T-helper 1 cell (primary cell): ENCODE data around the gene DTX1.
"Not testable (repeated sequence)": the region's sequence is repeated elsewhere in the genome, so short reads cannot be mapped to it uniquely, and the experiment has no call there.

Source experiments
- DNase-seq, 5 donors: peaks; one replicate each; pipeline ENCODE4 v3.0.0-alpha.2; 2012 to 2020

The DTX1 gene

DNA sequence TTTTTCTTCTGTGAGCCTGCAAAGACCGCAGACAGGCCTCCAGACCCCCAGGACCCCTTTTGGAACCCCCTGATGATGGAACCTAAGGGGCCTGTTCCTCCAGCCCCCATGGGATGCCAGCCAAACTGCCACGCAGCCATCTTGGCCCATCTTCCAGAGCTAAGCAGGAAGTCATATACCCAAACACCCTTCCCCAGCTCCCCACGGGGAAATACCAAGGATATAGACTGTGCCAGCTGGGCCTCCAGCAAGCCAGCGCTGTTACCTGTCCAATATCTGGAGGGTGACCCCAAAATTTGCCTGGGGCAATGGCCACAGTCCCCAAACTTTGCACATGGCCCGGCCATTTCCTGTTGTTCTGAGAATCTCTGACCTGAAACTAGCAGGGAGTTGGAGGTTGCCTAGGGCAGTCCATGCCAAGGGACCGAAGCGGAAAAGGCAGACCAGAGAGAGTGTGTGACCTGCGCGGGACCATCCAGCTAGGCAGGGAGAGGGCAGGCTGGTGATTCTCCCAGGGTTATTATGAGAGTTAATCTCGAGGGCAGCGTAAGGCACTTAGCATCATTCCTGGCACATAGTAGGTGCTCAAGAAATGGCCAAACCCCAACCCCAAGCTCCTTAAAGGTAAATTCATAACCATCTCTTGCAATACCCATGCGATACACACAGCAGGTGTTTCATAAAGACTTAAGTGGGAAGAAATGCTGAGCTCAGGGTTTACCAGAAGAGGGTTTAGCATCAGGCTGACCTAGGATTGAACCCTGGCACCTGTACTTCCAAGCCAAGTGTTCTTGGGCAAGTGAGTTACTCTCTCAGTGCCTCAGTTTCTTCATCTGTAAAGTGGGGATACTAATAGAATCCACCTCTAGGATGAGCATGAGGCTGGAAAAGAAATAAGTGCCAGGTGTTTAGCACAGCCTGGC lies 81.6 kb downstream of the DTX1 start:
- DNase-seq: no peak

DNA sequence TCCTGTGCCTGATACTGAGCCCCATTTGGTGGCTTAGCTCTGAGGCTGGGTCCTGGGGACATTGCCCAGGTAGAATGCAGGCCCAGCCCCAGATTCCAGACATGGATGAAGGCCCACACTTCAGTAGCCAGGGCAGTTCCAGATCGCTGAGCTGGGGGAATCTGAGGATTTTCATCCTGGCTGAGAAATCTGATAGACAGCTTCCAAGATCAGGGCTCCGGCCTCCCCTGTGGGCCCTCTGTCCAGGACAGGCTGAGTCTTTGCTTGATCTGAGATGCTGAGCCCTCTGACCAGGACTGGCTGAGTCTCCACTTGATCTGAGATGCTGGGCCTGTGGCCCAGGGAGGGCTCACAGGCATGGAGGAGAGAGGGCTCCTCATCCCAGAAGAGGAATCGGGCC lies 82.3 kb downstream of the DTX1 start:
- DNase-seq: no peak

DNA sequence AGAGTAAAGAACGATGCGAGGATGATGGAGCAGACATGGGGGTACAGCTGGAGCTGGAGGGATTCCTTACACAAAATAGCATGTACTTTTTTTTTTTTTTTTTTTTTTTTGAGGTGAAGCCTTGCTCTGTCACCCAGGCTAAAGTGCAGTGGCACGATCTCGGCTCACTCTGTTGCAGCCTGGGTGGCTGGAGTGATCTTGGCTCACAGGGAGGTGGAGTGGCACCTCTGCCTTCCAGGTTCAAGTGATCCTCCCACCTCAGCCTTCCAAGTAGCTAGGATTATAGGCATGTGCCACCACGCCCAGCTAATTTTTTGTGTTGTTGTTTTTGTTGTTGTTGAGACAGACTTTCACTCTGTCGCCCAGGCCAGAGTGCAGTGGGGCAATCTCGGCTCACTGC lies 84.2 kb downstream of the DTX1 start:
- DNase-seq: no peak

DNA sequence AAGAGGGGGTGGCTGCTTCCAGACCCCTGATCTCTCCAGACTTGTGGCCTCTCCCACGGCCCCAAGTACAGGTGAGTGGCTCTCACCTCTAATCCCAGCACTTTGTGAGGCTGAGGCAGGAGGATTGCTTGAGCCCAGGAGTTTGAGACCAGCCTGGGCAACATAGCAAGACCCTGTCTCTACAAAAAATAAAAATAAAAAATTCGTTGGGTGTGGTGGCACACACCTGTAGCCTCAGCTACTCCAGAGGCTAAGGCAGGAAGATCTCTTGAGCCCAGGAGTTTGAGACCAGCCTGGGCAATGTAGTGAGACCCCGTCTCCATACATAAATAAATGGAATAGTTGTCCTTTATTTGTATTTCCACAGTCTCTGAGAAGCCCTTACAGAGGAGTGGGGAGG lies 85.2 kb downstream of the DTX1 start:
- not testable (repeated sequence) for DNase-seq

DNA sequence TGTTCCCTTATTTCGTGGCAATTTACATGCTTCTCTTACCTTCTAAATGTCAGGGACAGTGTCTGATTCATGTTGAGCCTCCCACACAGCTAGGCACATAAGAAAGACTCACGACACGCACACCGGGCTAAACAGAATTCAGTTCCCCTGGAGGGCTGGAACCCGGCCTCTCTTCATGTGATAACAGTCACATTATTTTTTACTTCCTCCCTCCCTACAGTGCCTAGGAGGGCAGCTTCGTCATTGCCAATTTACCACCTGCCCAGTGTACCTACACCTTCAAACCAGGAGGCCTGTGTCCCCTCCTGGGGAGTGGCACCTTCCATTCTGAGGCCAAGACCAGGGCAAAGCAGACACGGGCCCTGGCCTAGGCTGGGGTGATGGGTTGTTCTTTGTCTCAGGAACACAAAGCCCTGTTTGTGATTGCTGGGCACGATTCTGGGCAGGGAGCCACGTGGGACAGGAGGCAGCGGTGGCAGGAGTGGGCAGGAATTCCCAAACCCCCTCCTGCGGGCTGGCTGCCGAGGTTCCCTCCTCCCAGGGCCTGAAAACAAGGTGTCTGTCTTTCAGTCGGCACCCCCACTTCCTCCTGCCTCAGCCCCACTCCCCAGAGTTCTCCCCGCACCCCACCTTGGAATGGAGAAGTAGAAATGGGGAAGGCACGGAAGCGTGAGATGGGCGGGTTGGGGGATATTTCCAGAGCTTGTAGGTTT lies 85.8 kb downstream of the DTX1 start:
- DNase-seq: no peak

DNA sequence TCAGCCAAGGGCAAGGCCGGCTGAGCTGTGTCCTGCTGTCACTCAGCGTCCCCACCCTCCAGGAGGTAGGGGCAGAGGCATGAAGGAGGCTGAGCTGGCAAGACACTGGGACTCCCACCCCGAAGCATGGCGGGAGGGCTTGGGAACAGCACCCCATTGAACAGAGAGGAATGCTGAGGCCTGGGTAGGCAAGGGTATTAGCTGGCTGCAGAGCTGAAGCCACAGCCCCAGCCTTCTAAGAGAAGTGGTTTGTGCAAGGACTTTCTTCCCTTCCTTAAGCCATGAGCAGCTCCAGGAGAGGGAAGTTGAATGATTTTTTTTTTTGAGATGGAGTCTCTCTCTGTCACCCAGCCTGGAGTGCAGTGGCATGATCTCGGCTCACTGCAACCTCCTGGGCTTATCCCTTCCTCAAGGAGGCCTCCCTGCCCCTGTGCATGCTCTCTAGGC lies 86.4 kb downstream of the DTX1 start:
- DNase-seq: no peak

DNA sequence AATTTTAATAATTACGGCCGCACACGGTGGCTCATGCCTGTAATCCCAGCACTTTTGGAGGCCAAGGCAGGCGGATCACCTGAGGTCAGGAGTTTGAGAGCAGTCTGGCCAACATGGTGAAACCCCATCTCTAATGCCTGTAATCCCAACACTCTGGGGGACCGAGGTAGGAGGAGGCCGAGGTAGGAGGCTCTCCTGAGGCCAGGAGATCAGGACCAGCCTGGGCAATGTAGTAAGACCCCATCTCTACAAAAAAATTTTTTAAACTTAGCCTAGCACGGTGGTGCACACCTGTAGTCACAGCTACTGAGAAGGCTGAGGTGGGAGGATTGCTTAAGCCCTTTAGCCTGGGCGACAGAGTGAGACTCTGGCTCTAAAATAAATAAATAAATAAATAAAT lies 87.4 kb downstream of the DTX1 start:
- DNase-seq: no peak

DNA sequence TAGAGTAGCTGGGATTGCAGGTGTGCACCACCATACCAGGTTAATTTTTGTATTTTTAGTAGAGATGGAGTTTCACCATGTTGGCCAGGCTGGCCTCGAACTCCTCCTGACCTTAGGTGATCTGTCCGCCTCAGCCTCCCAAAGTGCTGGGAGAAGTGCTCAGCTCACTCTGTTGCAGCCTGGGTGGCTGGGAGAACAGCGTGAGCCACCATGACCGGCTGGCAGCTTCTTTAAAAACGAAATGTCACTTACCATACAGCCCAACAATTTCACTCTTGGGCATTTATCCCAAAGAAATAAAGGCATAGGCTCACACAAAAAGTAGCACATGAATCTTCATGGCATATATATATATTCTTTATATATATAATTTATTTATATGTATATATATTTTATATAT lies 88.3 kb downstream of the DTX1 start:
- no peak for DNase-seq

DNA sequence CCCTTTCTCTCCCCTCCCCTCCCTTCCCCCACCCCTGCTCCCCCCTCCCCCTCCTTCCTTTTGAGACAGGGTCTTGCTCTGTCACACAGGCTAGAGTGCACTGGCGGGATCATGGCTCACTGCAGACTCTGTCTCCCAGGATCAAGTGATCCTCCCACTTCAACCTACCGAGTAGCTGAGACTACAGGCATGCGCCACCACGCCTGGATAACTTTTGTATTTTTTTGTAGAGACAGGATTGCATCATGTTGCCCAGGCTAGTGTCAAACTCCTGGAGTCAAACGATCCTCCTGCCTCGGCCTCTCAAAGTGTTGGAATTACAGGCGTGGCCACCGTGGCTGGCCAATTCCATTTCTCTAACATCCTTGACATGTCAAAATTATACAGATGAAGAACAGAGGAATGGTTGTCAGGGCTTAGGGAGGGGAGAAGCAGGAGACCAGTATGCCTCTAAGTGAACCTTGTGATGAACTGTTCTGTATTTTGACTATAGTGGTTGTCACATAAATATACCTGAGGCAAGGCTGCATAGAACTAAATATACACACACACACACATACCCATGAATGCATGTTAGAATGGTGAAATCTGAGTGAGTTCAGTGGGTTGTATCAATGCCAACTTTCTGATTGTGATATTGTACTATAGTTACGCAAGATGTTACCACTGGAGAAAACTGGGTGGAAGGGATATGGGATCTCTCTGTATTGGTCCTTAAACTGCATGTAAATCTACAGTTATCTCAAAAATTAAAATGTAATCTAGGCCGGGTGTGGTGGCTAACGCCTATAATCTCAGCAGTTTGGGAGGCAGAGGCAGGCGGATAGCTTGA lies 89.4 kb downstream of the DTX1 start:
- no peak for DNase-seq

DNA sequence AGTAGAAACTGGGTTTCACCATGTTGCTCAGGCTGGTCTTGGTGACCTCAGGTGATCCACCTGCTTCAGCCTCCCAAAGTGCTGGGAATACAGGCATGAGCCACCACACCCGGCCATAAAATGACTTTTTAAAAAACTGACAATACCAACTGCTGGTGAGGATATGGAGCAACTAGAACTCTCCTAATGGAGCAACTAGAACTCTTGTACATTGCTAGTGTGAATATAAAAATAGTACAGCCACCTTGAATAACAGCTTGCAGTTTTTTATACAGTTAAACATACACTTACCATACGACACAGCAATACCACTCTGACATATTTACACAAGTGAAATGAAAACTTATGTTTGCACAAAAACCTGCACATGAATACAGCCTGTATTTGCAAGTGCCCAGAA lies 90.5 kb downstream of the DTX1 start:
- DNase-seq: no peak
